PC-3 (cell line): ENCODE results near the gene PXN. TPM values are rescaled to one million over a fixed set of nuclear protein-coding genes. Genes with fewer than 3 reads are reported as not detected.

ENCODE experiments used
- ATAC-seq: fragments of 200-7000 bp; cut with Tn5 transposase; 2 replicates; pipeline ENCODE4 v1.9.1; 2020; ENCODE audit warnings: mild to moderate bottlenecking, moderate library complexity
- BruUV-seq: library from RNA; stranded (reverse); fragments of 400-500 nt; replicated peaks from 2 replicates; lab custom pipeline; 2021; lab: Mats Ljungman, UMichigan
- CTCF ChIA-PET: fragments of 300-600 bp; sonication (Branson Sonifier 250); formaldehyde crosslinking; loops from one replicate; lab custom pipeline; 2022; ENCODE audit warnings: antibody characterized with exemption; lab: Charles Lee
- POLR2A ChIA-PET: fragments of 300-600 bp; sonication (Branson Sonifier 250); formaldehyde crosslinking; loops from one replicate; lab custom pipeline; 2022; ENCODE audit warnings: antibody characterized with exemption; ENCODE audit not compliant: unreplicated experiment; lab: Charles Lee
- DNase-seq: peaks from one replicate; pipeline ENCODE4 v3.0.0-alpha.2; 2015
- H2AFZ ChIP-seq: fragments of 300-600 bp; sonication (generic); 2 replicates; pipeline ENCODE4 v1.6.0; 2016; ENCODE audit warnings: antibody characterized with exemption, low read length
- H3F3A ChIP-seq: fragments of 300-600 bp; sonication (generic); one replicate; pipeline ENCODE4 v1.6.0; 2017; ENCODE audit warnings: antibody characterized with exemption, low read length, control low read depth, mild to moderate bottlenecking; ENCODE audit not compliant: unreplicated experiment
- H3K27ac ChIP-seq: fragments of 300-600 bp; sonication (generic); 2 replicates; pipeline ENCODE4 v1.5.1; 2016; ENCODE audit warnings: mild to moderate bottlenecking, low read length
- H3K27me3 ChIP-seq: fragments of 300-600 bp; sonication (generic); 2 replicates; pipeline ENCODE4 v1.6.1; 2016; ENCODE audit warnings: low read length, mixed read lengths
- H3K36me3 ChIP-seq: fragments of 300-600 bp; sonication (generic); 2 replicates; pipeline ENCODE4 v1.6.1; 2016; ENCODE audit warnings: low read depth, mixed run types, low read length, mixed read lengths
- H3K4me1 ChIP-seq: fragments of 300-600 bp; sonication (generic); 2 replicates; pipeline ENCODE4 v1.5.1; 2016; ENCODE audit warnings: low read length; ENCODE audit not compliant: insufficient read depth
- H3K4me2 ChIP-seq: fragments of 300-600 bp; sonication (generic); 2 replicates; pipeline ENCODE4 v1.6.0; 2016; ENCODE audit warnings: low read length
- H3K4me3 ChIP-seq: fragments of 300-600 bp; sonication (generic); 2 replicates; pipeline ENCODE4 v1.5.1; 2016; ENCODE audit warnings: mild to moderate bottlenecking, low read length, mixed read lengths
- H3K79me2 ChIP-seq: fragments of 300-600 bp; sonication (generic); 2 replicates; pipeline ENCODE4 v1.6.1; 2017; ENCODE audit warnings: low read length, mixed read lengths
- H3K9ac ChIP-seq: fragments of 300-600 bp; sonication (generic); 2 replicates; pipeline ENCODE4 v1.6.0; 2016; ENCODE audit warnings: mild to moderate bottlenecking, low read length
- H3K9me2 ChIP-seq: fragments of 300-600 bp; sonication (generic); replicated peaks from 2 replicates; pipeline ENCODE4 v1.6.1; 2016; ENCODE audit warnings: mixed run types, low read length, mixed read lengths
- H3K9me3 ChIP-seq: fragments of 300-600 bp; sonication (generic); 2 replicates; pipeline ENCODE4 v1.6.1; 2016; ENCODE audit warnings: low read length, mixed read lengths
- H4K20me1 ChIP-seq: fragments of 300-600 bp; sonication (generic); 2 replicates; pipeline ENCODE4 v1.6.1; 2016; ENCODE audit warnings: low read length, mixed read lengths
- EZH2 ChIP-seq: fragments of 300-600 bp; sonication (generic); IDR thresholded peaks from one replicate; pipeline ENCODE4 v1.6.1; 2017; ENCODE audit warnings: antibody characterized with exemption, mild to moderate bottlenecking, low read length; ENCODE audit not compliant: unreplicated experiment
- EZH2phosphoT487 ChIP-seq: fragments of 300-600 bp; sonication (generic); IDR thresholded peaks from 2 replicates; pipeline ENCODE4 v1.6.1; 2018; ENCODE audit warnings: mild to moderate bottlenecking, antibody characterized with exemption, low read length, borderline replicate concordance
- intact Hi-C: fragments of 100-400 bp; cut with micrococcal nuclease; formaldehyde crosslinking; loops from 2 replicates; pipeline ENCODE4 v1.9.0; 2023
- total RNA-seq: library from RNA; depleted of rRNA; stranded (reverse); fragments of >200 nt; gene quantifications from 2 replicates; pipeline ENCODE4 v1.2.3, GENCODE V29; 2014
- TF ChIP-seq, protein P1 (sequence below): fragments of 300-600 bp; sonication (generic); conservative IDR thresholded peaks from 2 replicates; pipeline ENCODE4 v1.5.1; 2017; ENCODE audit warnings: antibody characterized with exemption, low read depth, mild to moderate bottlenecking, low read length

Gene PXN
- total RNA-seq, 1 experiment from 2014 or later: 313 TPM

DNA sequence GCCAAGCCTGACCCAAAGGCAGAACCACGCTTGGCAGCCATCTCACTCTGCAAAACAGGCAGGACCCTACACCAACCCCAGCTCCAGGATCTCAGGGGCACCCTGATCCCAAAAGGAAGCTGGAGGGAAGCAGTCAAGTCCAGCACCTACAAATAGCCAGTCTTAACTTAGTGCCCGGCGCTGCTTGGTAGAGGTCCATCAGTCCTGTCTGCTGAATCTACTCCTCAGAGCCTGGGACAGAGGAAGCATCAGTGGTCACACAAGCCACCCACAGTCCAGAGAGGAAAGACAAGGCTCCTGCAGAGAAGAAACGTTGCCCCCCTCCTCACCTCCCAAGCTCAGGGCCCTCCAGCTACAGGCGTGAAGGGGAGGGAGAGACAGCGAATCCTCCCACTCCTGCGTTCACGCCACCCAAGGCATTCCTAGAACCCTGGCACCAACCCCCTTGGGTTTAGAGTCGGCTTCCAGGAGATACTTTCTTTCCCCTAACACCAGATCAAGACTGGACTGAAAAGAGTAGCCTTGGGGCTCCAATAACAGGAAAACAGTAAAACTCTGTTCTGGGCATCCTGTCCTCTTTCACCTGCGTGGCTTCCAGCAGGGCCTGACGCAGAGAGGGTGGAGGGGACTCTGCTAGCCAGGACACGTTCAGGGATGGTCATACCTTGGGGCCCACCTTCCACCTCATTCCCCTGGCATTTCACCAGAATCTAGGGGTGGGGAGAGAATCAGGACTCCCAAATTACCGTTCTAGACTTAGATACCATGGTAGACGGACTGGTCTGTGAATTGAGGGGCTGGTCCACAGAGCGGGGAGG is 1.2 kb downstream of the PXN start:
- no peak overlapping the region for H2AFZ ChIP-seq
- peak overlapping the region; percentile 96 for H3K4me2 ChIP-seq
- H3F3A ChIP-seq: peaks cover 11% of the 10 kb centered on the region
- POLR2A ChIA-PET: interaction anchor here (0.5 to 3.3 kb wide), 10 partner anchors 16 to 1319 kb away, joined by 3 to 73 read pairs (median 6); partner anchors contain the start of genes RNU4-2 and RPLP0
- CTCF ChIA-PET: interaction anchor here (0.7 to 6.5 kb wide), 4 partner anchors 26 to 35 kb away, joined by 3 to 142 read pairs (median 6); no protein-coding TSS in a partner anchor
- H3K4me3 ChIP-seq: peak overlapping the region; percentile 91
- peaks cover 40% of the 10 kb centered on the region for H3K4me1 ChIP-seq
- H3K9me3 ChIP-seq: no peaks in the 10 kb centered on the region
- H4K20me1 ChIP-seq: peaks cover 11% of the 10 kb centered on the region; the same call in 1 of the 2 replicates
- no peaks in the 10 kb centered on the region for H3K27me3 ChIP-seq
- H3K79me2 ChIP-seq: peaks cover 62% of the 10 kb centered on the region
- H3K36me3 ChIP-seq: peaks cover 31% of the 10 kb centered on the region
- TF ChIP-seq EZH2phosphoT487 (no peak), EZH2 (no peak)
- TF ChIP-seq, protein P1, sequence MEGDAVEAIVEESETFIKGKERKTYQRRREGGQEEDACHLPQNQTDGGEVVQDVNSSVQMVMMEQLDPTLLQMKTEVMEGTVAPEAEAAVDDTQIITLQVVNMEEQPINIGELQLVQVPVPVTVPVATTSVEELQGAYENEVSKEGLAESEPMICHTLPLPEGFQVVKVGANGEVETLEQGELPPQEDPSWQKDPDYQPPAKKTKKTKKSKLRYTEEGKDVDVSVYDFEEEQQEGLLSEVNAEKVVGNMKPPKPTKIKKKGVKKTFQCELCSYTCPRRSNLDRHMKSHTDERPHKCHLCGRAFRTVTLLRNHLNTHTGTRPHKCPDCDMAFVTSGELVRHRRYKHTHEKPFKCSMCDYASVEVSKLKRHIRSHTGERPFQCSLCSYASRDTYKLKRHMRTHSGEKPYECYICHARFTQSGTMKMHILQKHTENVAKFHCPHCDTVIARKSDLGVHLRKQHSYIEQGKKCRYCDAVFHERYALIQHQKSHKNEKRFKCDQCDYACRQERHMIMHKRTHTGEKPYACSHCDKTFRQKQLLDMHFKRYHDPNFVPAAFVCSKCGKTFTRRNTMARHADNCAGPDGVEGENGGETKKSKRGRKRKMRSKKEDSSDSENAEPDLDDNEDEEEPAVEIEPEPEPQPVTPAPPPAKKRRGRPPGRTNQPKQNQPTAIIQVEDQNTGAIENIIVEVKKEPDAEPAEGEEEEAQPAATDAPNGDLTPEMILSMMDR: no peak
- no peaks in the 10 kb centered on the region for H3K9me2 ChIP-seq
- intact Hi-C loops: loop anchor here (1.0 kb wide), 1 partner anchor 27 kb away; the partner anchor contains the start of gene RNU4-2
- DNase-seq (peak; percentile 79), ATAC-seq (peak; percentile 11)
- H3K27ac ChIP-seq: peak overlapping the region; percentile 91
- TSS peak; percentile 31 for BruUV-seq
- H3K9ac ChIP-seq: peak overlapping the region; percentile 94

DNA sequence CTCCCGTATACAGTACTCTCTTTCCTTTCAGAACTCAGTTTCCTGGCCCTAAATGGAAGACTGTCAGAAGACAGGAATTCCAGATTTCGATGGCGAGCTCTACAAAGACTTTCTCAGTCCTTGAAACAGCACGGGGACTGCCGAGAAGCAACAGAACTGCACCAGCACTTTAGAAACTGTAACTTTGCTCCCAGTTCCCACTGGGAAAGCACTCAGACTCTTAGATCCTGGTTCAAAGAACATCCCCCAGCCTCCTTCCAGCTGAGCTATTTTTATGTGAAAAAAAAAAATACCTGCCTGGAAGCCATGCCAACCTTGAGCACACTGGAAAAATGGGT is 1.8 kb downstream of the PXN start:
- no peak for ATAC-seq
- POLR2A ChIA-PET: interaction anchor here (0.5 to 3.3 kb wide), 9 partner anchors 16 to 1320 kb away, joined by 3 to 52 read pairs (median 8); partner anchors contain the start of gene RPLP0

More for the DNA sequence above, 1.8 kb downstream of the PXN start:
- Histone ChIP-seq H3K27me3 (no peaks in the 10 kb centered on the region), H3K36me3 (peaks cover 32% of the 10 kb centered on the region), H3K9ac (peak overlapping the region; percentile 94), H2AFZ (no peak overlapping the region), H3K9me3 (no peaks in the 10 kb centered on the region), H3K79me2 (peaks cover 68% of the 10 kb centered on the region), H3K4me3 (peak overlapping the region; percentile 91), H3K27ac (peak overlapping the region; percentile 91), H3K4me2 (peak overlapping the region; percentile 96), H4K20me1 (peaks cover 12% of the 10 kb centered on the region; the same call in 1 of the 2 replicates), H3K4me1 (peaks cover 46% of the 10 kb centered on the region), H3K9me2 (no peaks in the 10 kb centered on the region), H3F3A (peaks cover 11% of the 10 kb centered on the region)
- no TSS peak for BruUV-seq
- CTCF ChIA-PET: interaction anchor here (0.7 to 6.5 kb wide), 3 partner anchors 26 to 35 kb away, joined by 3 to 142 read pairs (median 3); no protein-coding TSS in a partner anchor
- TF ChIP-seq EZH2: no peak
- TF ChIP-seq EZH2phosphoT487: no peak
- TF ChIP-seq, protein P1: no peak
- DNase-seq: no peak
- intact Hi-C loops: loop anchor here (1.0 kb wide), 1 partner anchor 28 kb away; the partner anchor contains the start of gene RNU4-2
